HG03521 (cell line): ENCODE measurements around the gene SLC19A1.
"Not testable (repeated sequence)": the region's sequence is repeated elsewhere in the genome, so short reads cannot be mapped to it uniquely, and the experiment has no call there.

Experiments used
- ATAC-seq: cut with Tn5 transposase; IDR thresholded peaks from one replicate; pipeline ENCODE4 v1.9.1; 2021; ENCODE audit warnings: mild to moderate bottlenecking, moderate library complexity; ENCODE audit not compliant: unreplicated experiment

SLC19A1 gene

GRCh38 chr21:45535341-45536081, 6.7 kb downstream of the SLC19A1 start:
- no peak for ATAC-seq

DNA sequence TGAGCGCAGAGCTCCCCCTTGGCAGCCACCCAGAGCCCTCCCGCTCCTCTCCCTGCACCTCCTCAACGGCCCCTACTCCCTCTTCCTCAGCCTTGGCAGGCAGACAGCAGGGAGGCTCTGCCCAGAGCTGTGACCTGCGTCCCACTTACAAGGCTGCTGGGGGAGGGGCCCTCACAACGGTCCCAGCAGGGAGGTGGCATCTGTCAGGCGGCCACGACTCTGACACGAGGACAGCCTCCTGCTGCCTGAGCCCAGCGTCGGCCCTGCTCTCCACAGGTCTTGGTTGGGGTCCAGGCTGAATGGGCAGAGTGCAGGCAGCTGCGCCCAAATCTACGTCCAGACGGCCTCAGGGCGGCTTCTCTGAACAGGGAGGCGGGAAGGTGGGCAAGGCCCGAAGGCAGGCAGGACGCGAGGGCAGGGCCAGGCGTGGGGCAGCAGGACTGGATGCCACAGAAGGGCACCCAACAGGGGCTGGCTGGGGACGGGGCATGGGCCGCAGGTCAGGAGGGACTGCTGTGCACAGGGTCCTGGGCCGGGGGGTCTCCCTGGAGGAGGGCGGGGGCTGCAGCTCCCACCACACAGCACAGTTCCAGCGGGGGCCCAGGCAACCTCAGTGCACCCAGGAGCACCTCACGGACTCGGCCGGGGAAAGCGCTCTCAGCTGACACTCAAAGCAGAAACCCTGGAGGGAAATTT, 7.5 kb downstream of the SLC19A1 start:
- ATAC-seq, result no peak

DNA sequence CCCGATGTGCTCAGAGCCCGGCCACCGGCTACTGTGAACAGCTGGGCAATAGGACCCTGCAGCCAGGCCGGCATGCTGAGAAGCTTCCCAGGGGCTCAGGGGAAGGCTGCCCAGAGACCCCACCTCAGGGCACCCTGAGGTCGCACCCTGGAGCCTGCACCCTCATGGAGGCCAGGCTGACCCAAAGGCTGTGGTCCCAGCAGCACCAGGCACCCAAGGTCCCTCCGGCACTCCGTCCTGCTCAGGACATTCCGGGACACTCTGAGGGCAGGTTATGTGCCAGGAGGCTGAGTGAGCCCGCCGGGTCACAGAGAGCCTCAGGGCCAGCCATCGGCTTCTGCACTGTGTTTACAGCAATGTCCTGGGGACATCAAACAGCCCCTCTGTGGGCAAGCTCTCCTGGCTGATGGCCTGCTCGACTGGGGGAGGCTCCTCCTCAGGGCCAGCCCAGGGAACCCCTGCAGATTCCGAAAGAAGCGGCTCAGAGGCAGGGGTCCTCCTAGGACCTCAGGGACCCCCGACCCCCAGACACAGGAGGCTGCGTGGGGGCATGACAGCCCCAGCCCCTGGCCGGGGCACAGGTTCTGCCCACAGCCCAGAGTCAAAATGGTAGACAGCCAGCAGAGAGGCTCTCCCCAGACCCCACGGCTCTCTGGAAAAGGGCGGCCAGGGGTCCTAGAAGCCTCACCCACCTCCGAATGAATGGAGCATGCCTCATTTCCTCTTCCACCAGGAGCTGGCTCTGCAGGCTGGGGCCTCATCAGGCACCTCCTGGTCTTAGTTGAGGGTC, 8.2 kb downstream of the SLC19A1 start:
- ATAC-seq, result no peak

- no peak for ATAC-seq
Observed at GRCh38 chr21:45533361-45533845, 8.8 kb downstream of the SLC19A1 start.

DNA sequence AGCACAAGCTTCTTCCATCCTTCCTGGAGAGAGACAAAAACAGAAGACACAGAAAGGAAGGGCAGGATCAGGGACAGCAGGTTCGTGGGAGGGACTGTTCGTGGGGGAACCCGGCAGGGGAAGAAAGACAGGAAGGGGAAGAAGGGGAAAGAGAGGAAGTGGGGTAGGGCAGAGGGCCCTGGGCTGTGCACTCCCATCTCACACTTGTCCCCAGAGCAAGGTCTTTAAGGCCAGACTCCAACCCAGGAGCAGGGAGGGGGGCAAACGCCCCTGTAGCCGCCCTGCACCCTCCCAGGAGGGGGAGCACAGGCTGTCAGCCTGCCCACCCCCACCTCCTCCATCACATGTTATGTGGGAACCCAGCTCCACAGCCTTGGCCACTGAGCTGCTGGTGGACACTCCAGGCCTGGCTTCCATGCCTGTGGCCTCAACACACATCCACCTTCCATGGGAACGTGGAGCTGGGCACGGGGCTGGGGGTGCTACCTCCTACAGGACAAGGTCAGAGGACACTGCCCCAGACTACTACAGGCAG, 9.3 kb downstream of the SLC19A1 start:
- ATAC-seq, result no peak

DNA sequence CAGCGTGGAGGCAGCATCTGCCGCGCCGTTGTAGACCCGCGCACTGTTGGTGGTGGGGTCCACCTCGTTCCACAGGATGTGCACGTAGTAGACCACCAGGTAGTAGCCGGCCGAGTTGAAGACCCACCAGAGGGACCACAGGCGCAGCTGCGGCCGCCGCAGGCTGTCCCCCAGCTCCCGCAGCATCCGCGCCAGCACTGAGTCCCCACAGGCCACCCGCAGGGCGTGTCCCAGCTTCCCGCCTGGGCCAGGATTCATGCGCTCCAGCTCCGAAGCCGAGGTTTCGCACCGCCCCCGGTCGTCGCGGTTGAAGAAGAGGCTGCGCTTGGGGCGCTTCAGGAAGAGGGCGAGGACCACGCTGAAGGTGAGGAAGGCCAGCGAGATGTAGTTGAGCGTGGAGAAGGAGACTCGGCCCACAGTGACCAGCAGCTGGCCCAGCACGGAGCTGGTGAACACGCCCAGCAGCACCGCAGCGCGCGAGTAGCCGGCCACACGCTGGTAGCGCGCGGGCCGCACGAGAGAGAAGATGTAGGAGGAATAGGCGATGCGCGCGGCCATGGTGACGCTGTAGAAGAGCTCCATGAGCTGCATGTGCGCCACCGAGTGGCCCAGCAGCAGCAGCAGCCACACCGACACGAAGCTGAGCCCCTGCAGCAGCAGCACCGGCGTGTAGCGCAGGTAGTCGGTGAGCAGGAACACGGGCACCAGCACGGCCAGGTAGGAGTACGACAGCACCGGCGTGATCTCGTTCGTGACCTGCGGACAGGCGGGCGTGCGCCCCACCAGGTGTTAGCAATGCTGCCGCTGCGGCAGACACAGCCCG, 10.6 kb downstream of the SLC19A1 start:
- no peak for ATAC-seq

- ATAC-seq, result not testable (repeated sequence)
Observed at GRCh38 chr21:45531114-45531392, 11.2 kb downstream of the SLC19A1 start.

DNA sequence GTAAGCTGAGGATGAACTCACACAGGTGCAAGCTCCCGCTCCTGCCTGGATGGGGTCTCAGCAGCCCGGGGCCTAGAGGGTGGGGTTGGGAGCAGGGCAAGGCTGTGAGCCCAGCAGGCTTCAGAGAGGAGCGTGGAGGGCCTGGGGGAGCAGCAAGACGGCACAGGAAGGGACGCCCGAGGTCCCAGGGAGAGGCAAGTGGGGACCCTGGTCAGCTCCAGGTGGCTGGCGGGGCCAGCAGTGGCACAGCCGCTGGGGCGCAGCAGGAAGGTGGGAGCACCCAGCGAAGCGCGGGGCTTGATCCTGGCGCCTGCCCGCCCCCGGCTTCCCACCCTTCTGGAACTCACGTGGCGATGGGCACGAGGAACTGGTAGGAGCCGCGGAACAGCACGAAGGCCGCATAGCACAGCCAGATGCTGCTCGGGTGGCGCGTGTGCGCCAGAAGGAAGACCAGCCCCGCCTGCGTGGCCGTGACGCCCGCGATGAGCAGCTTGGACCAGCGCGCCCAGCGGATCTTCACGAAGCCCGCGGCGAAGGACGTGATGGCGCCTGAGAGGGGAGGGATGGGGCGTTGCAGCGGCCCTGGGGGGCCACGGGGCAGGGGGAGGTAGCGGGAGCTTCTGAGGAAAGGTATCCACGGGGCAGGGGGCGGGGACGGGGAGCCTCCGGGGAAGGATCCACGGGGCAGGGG, 11.7 kb downstream of the SLC19A1 start:
- ATAC-seq, result no peak

- ATAC-seq, result no peak
Observed at GRCh38 chr21:45529785-45530422, 12.3 kb downstream of the SLC19A1 start.

DNA sequence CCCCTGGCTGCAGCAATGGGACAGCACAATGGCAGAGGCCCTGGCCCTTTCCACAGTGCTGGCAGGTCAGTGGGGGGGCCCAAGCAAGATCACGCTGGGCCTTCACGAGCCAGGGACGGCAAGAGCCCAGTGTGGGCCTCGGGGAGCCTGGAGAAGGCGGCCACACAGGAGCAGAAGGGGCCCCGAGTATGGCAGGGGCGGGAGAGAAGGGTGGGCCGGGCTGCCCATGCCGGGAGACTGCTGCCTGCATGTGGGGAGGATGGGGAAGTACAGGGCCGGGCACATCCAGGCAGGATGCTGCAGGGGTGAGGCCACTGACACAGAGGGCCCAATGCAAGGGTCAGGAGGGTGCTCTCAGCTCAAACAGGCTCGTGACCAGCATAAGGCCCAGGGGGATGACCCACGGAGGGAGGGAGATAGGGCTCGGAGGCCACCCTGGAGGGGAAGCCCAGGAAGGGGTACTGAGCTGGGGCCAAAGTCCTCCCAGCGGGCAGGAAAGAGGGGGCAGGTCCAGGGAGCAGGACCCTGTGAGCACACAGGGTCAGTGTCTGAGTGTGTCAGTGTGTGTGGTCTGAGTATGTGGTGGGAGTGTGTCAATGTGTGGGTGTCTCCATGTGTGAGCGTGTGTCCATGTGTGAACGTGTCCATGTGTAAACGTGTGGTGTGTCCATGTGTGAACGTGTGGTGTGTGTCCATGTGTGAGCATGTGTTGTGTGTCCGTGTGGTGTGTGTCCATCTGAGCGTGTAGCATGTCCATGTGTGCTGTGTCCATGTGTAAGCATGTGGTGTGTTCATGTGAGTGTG, 13.1 kb downstream of the SLC19A1 start:
- ATAC-seq, result no peak

DNA sequence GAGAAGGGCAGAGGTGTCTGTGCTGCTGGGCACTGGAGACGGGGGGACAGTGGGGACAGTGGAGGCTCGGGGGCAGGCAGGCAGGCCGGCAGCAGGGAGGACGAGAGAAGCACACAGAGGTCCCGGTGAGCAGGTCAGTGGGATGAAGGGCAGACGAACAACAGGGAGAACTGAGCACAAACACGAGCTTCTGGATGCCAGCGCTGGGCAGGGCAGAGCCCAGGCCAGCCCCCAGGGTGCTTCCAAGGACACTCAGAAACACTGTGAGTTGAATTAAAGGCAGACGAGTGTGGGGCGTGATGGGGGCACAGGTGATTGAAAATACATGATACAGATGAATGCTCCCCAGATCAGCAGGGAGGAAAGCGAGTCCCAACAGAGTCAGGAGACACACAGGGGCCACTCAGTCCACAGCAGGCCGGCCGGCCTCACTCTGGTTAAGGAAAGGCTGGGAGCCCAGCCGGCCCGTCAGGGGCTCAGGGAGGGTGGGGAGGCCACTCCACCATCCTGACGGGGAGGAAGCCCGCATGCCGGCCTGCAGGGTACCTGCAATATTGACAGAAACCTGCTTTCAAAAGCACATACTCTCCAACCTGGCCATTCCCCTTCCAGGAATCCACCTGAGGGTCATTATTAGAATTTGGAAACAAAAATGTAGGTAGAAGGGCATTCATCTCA, 14.1 kb downstream of the SLC19A1 start:
- ATAC-seq, result no peak

DNA sequence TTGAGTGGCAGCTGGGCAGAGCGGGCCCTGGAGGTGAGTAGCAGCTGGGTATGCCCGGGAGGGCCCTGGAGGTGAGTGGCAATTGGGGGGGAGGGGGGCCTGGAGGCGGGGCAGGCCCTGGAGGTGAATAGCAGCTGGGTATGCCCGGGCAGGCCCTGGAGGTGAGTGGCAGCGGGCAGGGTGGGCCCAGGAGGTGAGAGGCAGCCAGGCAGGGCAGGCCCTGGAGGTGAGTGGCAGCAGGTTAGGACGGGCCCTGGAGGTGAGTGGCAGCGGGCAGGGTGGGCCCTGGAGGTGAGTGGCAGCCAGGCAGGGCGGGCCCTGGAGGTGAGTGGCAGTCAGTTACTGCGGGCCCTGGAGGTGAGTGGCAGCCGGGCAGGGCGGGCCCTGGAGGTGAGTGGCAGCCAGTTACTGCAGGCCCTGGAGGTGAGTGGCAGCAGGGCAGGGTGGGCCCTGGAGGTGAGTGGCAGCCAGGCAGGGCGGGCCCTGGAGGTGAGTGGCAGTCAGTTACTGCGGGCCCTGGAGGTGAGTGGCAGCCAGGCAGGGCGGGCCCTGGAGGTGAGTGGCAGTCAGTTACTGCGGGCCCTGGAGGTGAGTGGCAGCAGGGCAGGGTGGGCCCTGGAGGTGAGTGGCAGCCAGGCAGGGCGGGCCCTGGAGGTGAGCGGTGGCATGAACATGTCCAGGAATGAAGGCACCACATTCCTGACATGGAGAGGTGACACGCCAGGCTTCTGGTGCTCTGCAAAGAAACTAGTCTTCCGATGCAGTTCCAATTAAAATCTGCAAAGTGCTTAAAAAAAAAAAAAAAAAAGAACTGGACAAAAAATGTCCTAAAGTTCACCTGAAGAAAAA, 14.9 kb downstream of the SLC19A1 start:
- ATAC-seq, result not testable (repeated sequence)

GRCh38 chr21:45525910-45526306, 16.3 kb downstream of the SLC19A1 start:
- no peak for ATAC-seq

GRCh38 chr21:45525153-45525909, 16.9 kb downstream of the SLC19A1 start:
- ATAC-seq, result no peak

DNA sequence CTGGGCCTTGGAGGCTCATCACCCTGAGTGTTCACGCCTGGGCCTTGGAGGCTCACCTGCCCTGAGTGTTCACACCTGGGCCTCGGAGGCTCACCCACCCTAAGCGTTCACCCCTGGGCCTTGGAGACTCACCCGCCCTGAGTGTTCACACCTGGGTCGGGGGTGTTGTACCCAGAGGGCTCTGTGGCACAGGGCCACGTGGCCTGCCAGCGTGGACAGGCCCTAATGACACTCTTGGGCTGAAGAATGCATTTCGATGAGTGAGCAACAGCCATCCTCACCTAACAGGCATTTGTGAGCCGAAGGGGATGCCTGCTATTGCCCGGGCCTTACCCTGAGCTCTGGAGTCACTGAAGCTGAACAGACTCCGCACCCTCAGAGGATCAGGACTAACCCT, 17.5 kb downstream of the SLC19A1 start:
- no peak for ATAC-seq

- ATAC-seq, result no peak
Observed at GRCh38 chr21:45523411-45524101, 18.7 kb downstream of the SLC19A1 start.
